Liver (tissue), 9 donors: Measurements from ENCODE around the gene IL18RAP. TPM values are rescaled to one million over a fixed set of nuclear protein-coding genes. Genes with fewer than 3 reads are reported as not detected.

Experiments used
- DNase-seq: peaks from one replicate; pipeline ENCODE4 v3.0.0-alpha.2; 2017; ENCODE audit warnings: low spot score
- H3K27ac ChIP-seq, 2 donors: one replicate each; pipeline ENCODE4 v1.7.0; 2013; ENCODE audit warnings: inconsistent platforms in 2 of 2, low read length in 2 of 2, control low read depth in 1 of 2, low read depth in 1 of 2, mild to moderate bottlenecking in 1 of 2
- H3K27me3 ChIP-seq, 4 donors: one replicate each; pipeline versions ENCODE4 v1.6.1 to v1.7.0; 2013; ENCODE audit warnings: low read length in 3 of 4, inconsistent platforms in 1 of 4, mild to moderate bottlenecking in 1 of 4, moderate library complexity in 1 of 4; ENCODE audit not compliant: control insufficient read depth in 4 of 4, insufficient read depth in 4 of 4
- H3K36me3 ChIP-seq, 4 donors: one replicate each; pipeline versions ENCODE4 v1.6.1 to v1.7.0; 2013; ENCODE audit warnings: low read length in 3 of 4, mild to moderate bottlenecking in 3 of 4, low read depth in 1 of 4, moderate library complexity in 1 of 4; ENCODE audit not compliant: control insufficient read depth in 4 of 4, insufficient read depth in 3 of 4
- H3K4me1 ChIP-seq, 4 donors: one replicate each; pipeline versions ENCODE4 v1.6.1 to v1.7.0; 2013; ENCODE audit warnings: low read length in 3 of 4, mild to moderate bottlenecking in 3 of 4, moderate library complexity in 1 of 4; ENCODE audit not compliant: control insufficient read depth in 4 of 4, insufficient read depth in 4 of 4
- H3K4me3 ChIP-seq, 3 donors: one replicate each; pipeline versions ENCODE4 v1.6.1 to v1.7.0; 2013; ENCODE audit warnings: low read length in 3 of 3, control low read depth in 1 of 3, low read depth in 1 of 3, mild to moderate bottlenecking in 1 of 3
- H3K9ac ChIP-seq, 2 donors: one replicate each; pipeline ENCODE4 v1.7.0; 2013; ENCODE audit warnings: low read length in 2 of 2, mild to moderate bottlenecking in 2 of 2, moderate library complexity in 2 of 2, control low read depth in 1 of 2, low read depth in 1 of 2
- H3K9me3 ChIP-seq, 4 donors: one replicate each; pipeline versions ENCODE4 v1.6.1 to v1.7.0; 2013; ENCODE audit warnings: low read length in 3 of 4; ENCODE audit not compliant: control insufficient read depth in 4 of 4
- EGR1 ChIP-seq, 2 donors: IDR thresholded peaks; 2 replicates each; pipeline ENCODE4 v1.6.1; 2016 to 2018; ENCODE audit warnings: antibody characterized with exemption in 2 of 2, low read depth in 2 of 2
- FOXA1 ChIP-seq: IDR thresholded peaks from 2 replicates; pipeline ENCODE4 v1.6.1; 2016; ENCODE audit warnings: antibody characterized with exemption
- FOXA2 ChIP-seq: IDR thresholded peaks from 2 replicates; pipeline ENCODE4 v1.6.1; 2016; ENCODE audit warnings: antibody characterized with exemption
- HNF4A ChIP-seq, 2 donors: conservative IDR thresholded peaks; 2 replicates each; pipeline ENCODE4 v1.6.1; 2016; ENCODE audit warnings: antibody characterized with exemption in 2 of 2, mild to moderate bottlenecking in 2 of 2
- HNF4G ChIP-seq: IDR thresholded peaks from 2 replicates; pipeline ENCODE4 v1.6.1; 2016; ENCODE audit warnings: antibody characterized with exemption
- JUND ChIP-seq, 2 donors: IDR thresholded peaks; 2 replicates each; pipeline ENCODE4 v1.6.1; 2016; ENCODE audit warnings: antibody characterized with exemption in 2 of 2
- NR2F2 ChIP-seq: IDR thresholded peaks from 2 replicates; pipeline ENCODE4 v1.6.1; 2016; ENCODE audit warnings: antibody characterized with exemption
- RAD21 ChIP-seq, 2 donors: IDR thresholded peaks; 2 replicates each; pipeline ENCODE4 v1.6.1; 2016; ENCODE audit warnings: antibody characterized with exemption in 2 of 2, mild to moderate bottlenecking in 2 of 2
- RXRA ChIP-seq, 2 donors: IDR thresholded peaks; 2 replicates each; pipeline ENCODE4 v1.6.1; 2017 to 2018; ENCODE audit warnings: antibody characterized with exemption in 2 of 2, mild to moderate bottlenecking in 1 of 2
- SP1 ChIP-seq: IDR thresholded peaks from 2 replicates; pipeline ENCODE4 v1.6.1; 2018; ENCODE audit warnings: antibody characterized with exemption, mild to moderate bottlenecking
- YY1 ChIP-seq: IDR thresholded peaks from 2 replicates; pipeline ENCODE4 v1.6.1; 2016; ENCODE audit warnings: antibody characterized with exemption, mild to moderate bottlenecking
- WGBS: extraction: QIAGEN DNeasy Blood & Tissue Kit; methylation state at CpG from one replicate; pipeline ENCODE4 v1.1.7; 2013; 5-methylcytosine and 5-hydroxymethylcytosine counted together
- polyA plus RNA-seq, 2 donors: library from polyadenylated mRNA; stranded (reverse) in 1 of 2; unstranded in 1 of 2; fragments of 200-250 nt in 1 of 2; fragments of >200 nt in 1 of 2; fragmentation: Nextera tagmentation in 1 of 2; extraction: Ambion mirVana in 1 of 2; gene quantifications; one replicate each; pipeline versions ENCODE4 v1.2.1 to v1.2.3, GENCODE V29; 2013 to 2015
- total RNA-seq, 2 donors: library from RNA; depleted of rRNA; stranded (reverse); fragments of >200 nt; gene quantifications; one replicate each; pipeline ENCODE4 v1.2.3, GENCODE V29; 2014
- TF ChIP-seq, protein P1 (sequence below): fragments of 150-350 bp; IDR thresholded peaks from 2 replicates; pipeline ENCODE4 v1.5.1; 2017; ENCODE audit warnings: improper control_type of control experiment, low read depth, low read length; ENCODE audit not compliant: missing input control
- TF ChIP-seq, protein P2 (sequence below): IDR thresholded peaks from 2 replicates; pipeline ENCODE4 v1.6.1; 2016; ENCODE audit warnings: antibody characterized with exemption
- TF ChIP-seq, protein P3 (sequence below): IDR thresholded peaks from 2 replicates; pipeline ENCODE4 v1.6.1; 2016; ENCODE audit warnings: antibody characterized with exemption, mild to moderate bottlenecking
- TF ChIP-seq, protein P4 (sequence below): IDR thresholded peaks from 2 replicates; pipeline ENCODE4 v1.6.1; 2016; ENCODE audit warnings: antibody characterized with exemption
- donor health status: healthy.
- donor health status: healthy.
- donor health status: healthy.
- donor health status: healthy.
- donor health status: healthy.

The IL18RAP gene
- total and polyA plus RNA-seq, 4 donors, result 0.14 to 7.3 (median 1.4) TPM

DNA sequence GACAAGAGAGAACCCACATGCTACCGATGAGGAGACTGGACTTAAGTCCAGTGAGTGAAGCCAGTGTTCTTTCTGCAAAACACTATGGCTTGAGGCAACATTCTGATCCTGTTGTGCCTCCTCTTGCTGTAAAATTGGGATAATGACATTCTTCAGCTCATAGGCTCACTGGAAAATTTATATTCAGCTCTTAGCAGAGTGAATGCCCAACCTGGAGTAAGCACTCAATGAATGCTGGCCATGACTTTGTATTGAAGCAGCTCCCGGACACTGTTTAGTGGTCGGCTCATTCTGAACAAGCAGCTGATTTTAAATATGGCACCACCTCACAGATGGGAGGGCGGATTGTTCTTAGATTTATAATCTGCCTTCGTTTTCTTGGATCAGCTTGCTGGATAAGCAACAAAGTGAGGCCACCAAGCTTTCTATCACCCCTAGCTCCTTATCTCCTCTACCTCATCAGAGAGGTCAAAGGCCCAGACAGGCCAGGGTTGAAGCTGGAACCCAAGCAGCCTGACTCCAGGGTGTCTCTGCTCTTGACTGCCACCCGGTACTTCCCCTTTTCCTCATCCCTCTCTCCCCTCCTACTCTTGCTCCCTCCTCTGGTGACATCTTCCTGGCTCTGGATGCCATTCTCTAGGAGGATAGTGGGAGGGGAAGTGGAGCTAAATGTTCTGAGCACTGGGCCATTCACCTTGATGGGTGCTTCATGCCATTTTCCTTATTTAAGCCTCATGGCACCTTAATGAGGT, 61.5 kb downstream of the IL18RAP start:
- H3K4me3 ChIP-seq, result no peak overlapping the region
- TF ChIP-seq HNF4A (conservative IDR thresholded peaks at IDR 0.05), result no peak
- no peak for TF ChIP-seq RAD21 (IDR thresholded peaks at IDR 0.05)
- TF ChIP-seq HNF4G, result no peak
- TF ChIP-seq, protein P1, sequence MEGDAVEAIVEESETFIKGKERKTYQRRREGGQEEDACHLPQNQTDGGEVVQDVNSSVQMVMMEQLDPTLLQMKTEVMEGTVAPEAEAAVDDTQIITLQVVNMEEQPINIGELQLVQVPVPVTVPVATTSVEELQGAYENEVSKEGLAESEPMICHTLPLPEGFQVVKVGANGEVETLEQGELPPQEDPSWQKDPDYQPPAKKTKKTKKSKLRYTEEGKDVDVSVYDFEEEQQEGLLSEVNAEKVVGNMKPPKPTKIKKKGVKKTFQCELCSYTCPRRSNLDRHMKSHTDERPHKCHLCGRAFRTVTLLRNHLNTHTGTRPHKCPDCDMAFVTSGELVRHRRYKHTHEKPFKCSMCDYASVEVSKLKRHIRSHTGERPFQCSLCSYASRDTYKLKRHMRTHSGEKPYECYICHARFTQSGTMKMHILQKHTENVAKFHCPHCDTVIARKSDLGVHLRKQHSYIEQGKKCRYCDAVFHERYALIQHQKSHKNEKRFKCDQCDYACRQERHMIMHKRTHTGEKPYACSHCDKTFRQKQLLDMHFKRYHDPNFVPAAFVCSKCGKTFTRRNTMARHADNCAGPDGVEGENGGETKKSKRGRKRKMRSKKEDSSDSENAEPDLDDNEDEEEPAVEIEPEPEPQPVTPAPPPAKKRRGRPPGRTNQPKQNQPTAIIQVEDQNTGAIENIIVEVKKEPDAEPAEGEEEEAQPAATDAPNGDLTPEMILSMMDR, result no peak
- no peak for TF ChIP-seq RXRA (IDR thresholded peaks at IDR 0.05)
- TF ChIP-seq, protein P2, sequence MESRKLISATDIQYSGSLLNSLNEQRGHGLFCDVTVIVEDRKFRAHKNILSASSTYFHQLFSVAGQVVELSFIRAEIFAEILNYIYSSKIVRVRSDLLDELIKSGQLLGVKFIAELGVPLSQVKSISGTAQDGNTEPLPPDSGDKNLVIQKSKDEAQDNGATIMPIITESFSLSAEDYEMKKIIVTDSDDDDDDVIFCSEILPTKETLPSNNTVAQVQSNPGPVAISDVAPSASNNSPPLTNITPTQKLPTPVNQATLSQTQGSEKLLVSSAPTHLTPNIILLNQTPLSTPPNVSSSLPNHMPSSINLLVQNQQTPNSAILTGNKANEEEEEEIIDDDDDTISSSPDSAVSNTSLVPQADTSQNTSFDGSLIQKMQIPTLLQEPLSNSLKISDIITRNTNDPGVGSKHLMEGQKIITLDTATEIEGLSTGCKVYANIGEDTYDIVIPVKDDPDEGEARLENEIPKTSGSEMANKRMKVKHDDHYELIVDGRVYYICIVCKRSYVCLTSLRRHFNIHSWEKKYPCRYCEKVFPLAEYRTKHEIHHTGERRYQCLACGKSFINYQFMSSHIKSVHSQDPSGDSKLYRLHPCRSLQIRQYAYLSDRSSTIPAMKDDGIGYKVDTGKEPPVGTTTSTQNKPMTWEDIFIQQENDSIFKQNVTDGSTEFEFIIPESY, result no peak
- TF ChIP-seq YY1, result no peak
- no peak for TF ChIP-seq FOXA2
- TF ChIP-seq, protein P3, sequence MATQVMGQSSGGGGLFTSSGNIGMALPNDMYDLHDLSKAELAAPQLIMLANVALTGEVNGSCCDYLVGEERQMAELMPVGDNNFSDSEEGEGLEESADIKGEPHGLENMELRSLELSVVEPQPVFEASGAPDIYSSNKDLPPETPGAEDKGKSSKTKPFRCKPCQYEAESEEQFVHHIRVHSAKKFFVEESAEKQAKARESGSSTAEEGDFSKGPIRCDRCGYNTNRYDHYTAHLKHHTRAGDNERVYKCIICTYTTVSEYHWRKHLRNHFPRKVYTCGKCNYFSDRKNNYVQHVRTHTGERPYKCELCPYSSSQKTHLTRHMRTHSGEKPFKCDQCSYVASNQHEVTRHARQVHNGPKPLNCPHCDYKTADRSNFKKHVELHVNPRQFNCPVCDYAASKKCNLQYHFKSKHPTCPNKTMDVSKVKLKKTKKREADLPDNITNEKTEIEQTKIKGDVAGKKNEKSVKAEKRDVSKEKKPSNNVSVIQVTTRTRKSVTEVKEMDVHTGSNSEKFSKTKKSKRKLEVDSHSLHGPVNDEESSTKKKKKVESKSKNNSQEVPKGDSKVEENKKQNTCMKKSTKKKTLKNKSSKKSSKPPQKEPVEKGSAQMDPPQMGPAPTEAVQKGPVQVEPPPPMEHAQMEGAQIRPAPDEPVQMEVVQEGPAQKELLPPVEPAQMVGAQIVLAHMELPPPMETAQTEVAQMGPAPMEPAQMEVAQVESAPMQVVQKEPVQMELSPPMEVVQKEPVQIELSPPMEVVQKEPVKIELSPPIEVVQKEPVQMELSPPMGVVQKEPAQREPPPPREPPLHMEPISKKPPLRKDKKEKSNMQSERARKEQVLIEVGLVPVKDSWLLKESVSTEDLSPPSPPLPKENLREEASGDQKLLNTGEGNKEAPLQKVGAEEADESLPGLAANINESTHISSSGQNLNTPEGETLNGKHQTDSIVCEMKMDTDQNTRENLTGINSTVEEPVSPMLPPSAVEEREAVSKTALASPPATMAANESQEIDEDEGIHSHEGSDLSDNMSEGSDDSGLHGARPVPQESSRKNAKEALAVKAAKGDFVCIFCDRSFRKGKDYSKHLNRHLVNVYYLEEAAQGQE, result no peak
- TF ChIP-seq, protein P4, sequence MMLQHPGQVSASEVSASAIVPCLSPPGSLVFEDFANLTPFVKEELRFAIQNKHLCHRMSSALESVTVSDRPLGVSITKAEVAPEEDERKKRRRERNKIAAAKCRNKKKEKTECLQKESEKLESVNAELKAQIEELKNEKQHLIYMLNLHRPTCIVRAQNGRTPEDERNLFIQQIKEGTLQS, result no peak
- no peak for DNase-seq
- WGBS, result 86% methylated on average over 6 of the region's 6 CpGs
- no peak overlapping the region for H3K27ac ChIP-seq
- H3K27me3 ChIP-seq, result no peaks in the 10 kb centered on the region
- H3K36me3 ChIP-seq, result no peaks in the 10 kb centered on the region
- no peaks in the 10 kb centered on the region for H3K4me1 ChIP-seq
- H3K9me3 ChIP-seq, result no peaks in the 10 kb centered on the region
- H3K9ac ChIP-seq, result no peak overlapping the region

DNA sequence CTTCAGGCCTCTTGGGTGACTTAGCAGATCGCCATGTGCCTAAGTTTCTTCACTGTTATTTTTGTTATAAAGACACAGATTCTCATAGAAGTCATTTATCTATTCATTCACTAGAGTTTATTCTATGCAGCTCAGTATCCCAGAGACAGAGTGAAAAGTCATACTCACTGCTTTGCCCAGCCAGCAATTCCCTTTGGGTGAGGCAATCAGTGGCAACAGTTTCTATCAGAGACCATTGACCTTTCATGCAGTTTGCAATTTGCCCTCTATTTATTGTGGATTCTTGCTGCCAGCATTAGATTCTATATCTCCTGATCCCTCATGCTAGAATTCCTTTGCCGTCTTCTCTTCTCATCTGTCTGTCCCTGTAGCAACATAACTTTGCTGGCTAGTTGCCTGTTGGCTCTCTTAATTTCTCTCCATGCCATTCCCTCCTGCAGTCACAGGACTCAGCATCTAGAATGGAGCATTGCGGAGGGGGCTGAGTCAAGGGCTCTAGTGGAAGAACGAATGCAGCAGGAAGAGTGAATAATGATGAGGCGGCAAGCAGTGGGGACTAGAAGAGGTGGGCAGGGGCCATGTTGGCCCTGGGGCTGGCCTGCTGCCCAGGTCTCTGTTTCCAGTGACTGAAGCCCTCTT, 62.3 kb downstream of the IL18RAP start:
- Histone ChIP-seq H3K27me3 (no peaks in the 10 kb centered on the region), H3K9ac (no peak overlapping the region), H3K36me3 (no peaks in the 10 kb centered on the region), H3K9me3 (no peaks in the 10 kb centered on the region), H3K27ac (no peak overlapping the region), H3K4me1 (no peaks in the 10 kb centered on the region), H3K4me3 (no peak overlapping the region)
- no peak for TF ChIP-seq HNF4G
- TF ChIP-seq, protein P4, result peak; percentile 70
- no peak for TF ChIP-seq YY1
- TF ChIP-seq FOXA1, result no peak
- peak; percentile 16 for TF ChIP-seq FOXA2
- no peak for TF ChIP-seq RAD21 (IDR thresholded peaks at IDR 0.05)
- TF ChIP-seq NR2F2, result no peak
- peak; percentile 65 to 84 for TF ChIP-seq RXRA (IDR thresholded peaks at IDR 0.05)
- no peak for TF ChIP-seq EGR1 (IDR thresholded peaks at IDR 0.05; ENCODE audit: low read depth in 2 of 2)
- peak in 1 of 2 donors; percentile 35 for TF ChIP-seq JUND (IDR thresholded peaks at IDR 0.05)
- TF ChIP-seq HNF4A (conservative IDR thresholded peaks at IDR 0.05), result peak in 1 of 2 donors; percentile 50
- TF ChIP-seq, protein P3, result no peak
- peak; percentile 46 for TF ChIP-seq SP1
- 76% methylated on average over 5 of the region's 5 CpGs for WGBS
- no peak for DNase-seq
